ENCODE results near the gene UBE2C.

Gene UBE2C

GRCh38 chr20:45842169-45842812 is 29.8 kb downstream of the UBE2C start:
- H4K8ac ChIP-seq (ENCODE audit: low read depth, low read length) = no peak overlapping the region
- DNase-seq = no peak
- no peaks in the 10 kb centered on the region for H3K27me3 ChIP-seq (ENCODE audit: insufficient read depth, low read length, poor library complexity)
- H2BK120ac ChIP-seq (ENCODE audit: low read depth, low read length) = no peak overlapping the region
- no peak overlapping the region for H2BK5ac ChIP-seq (ENCODE audit: low read length)
- H3K4me3 ChIP-seq (ENCODE audit: low read length) = no peak overlapping the region
- no peak overlapping the region for H3K9ac ChIP-seq (ENCODE audit: low read length)
- no peaks in the 10 kb centered on the region for H3K4me1 ChIP-seq (ENCODE audit: control insufficient read depth, low read depth, low read length)
- WGBS (ENCODE audit: extremely low coverage, insufficient coverage, low lambda C conversion rate) = no CpG with 5 or more reads among the region's 5 CpGs
- H3K79me1 ChIP-seq (ENCODE audit: low read length) = no peaks in the 10 kb centered on the region
- no peak overlapping the region for H3K18ac ChIP-seq (ENCODE audit: low read length)
- H3K36me3 ChIP-seq (ENCODE audit: control insufficient read depth, insufficient read depth, low read length) = peaks cover 2% of the 10 kb centered on the region
- H2AK5ac ChIP-seq (ENCODE audit: low read length) = no peak overlapping the region
- no peaks in the 10 kb centered on the region for H3K79me2 ChIP-seq (ENCODE audit: control insufficient read depth, insufficient read depth, low read length)
- H3K56ac ChIP-seq (ENCODE audit: low read length) = no peak overlapping the region
- no peak overlapping the region for H3K23ac ChIP-seq (ENCODE audit: low read length)
- H2BK15ac ChIP-seq (replicated peaks; ENCODE audit: low read depth) = no peak overlapping the region
- H4K5ac ChIP-seq (ENCODE audit: low read length) = no peak overlapping the region
- H3K27ac ChIP-seq (ENCODE audit: low read depth, low read length) = no peak overlapping the region
- H3K4me2 ChIP-seq (ENCODE audit: low read length) = no peak overlapping the region
- H3K4ac ChIP-seq (ENCODE audit: low read depth, low read length) = no peak overlapping the region

- H2BK5ac ChIP-seq (ENCODE audit: low read length) = no peak overlapping the region
- no peak overlapping the region for H2AK5ac ChIP-seq (ENCODE audit: low read length)
- peaks cover 2% of the 10 kb centered on the region for H3K36me3 ChIP-seq (ENCODE audit: control insufficient read depth, insufficient read depth, low read length)
- no peak for DNase-seq
- no peak overlapping the region for H3K4me3 ChIP-seq (ENCODE audit: low read length)
- no peak overlapping the region for H3K4ac ChIP-seq (ENCODE audit: low read depth, low read length)
- H4K8ac ChIP-seq (ENCODE audit: low read depth, low read length) = no peak overlapping the region
- no peak overlapping the region for H2BK15ac ChIP-seq (replicated peaks; ENCODE audit: low read depth)
- no peak overlapping the region for H3K9ac ChIP-seq (ENCODE audit: low read length)
- H3K56ac ChIP-seq (ENCODE audit: low read length) = no peak overlapping the region
- no peak overlapping the region for H3K23ac ChIP-seq (ENCODE audit: low read length)
- no peaks in the 10 kb centered on the region for H3K79me1 ChIP-seq (ENCODE audit: low read length)
- no peak overlapping the region for H3K27ac ChIP-seq (ENCODE audit: low read depth, low read length)
- WGBS (ENCODE audit: extremely low coverage, insufficient coverage, low lambda C conversion rate) = no CpG with 5 or more reads among the region's 14 CpGs
- H4K5ac ChIP-seq (ENCODE audit: low read length) = no peak overlapping the region
- no peak overlapping the region for H2BK120ac ChIP-seq (ENCODE audit: low read depth, low read length)
- no peaks in the 10 kb centered on the region for H3K79me2 ChIP-seq (ENCODE audit: control insufficient read depth, insufficient read depth, low read length)
- no peak overlapping the region for H3K18ac ChIP-seq (ENCODE audit: low read length)
- no peaks in the 10 kb centered on the region for H3K27me3 ChIP-seq (ENCODE audit: insufficient read depth, low read length, poor library complexity)
- H3K4me1 ChIP-seq (ENCODE audit: control insufficient read depth, low read depth, low read length) = no peaks in the 10 kb centered on the region
- H3K4me2 ChIP-seq (ENCODE audit: low read length) = no peak overlapping the region
Measured at GRCh38 chr20:45843506-45843905, 31.1 kb downstream of the UBE2C start.

- no peak for DNase-seq
- Histone ChIP-seq H3K9ac (ENCODE audit: low read length) (no peak overlapping the region), H4K8ac (ENCODE audit: low read depth, low read length) (no peak overlapping the region), H3K79me1 (ENCODE audit: low read length) (no peaks in the 10 kb centered on the region), H3K23ac (ENCODE audit: low read length) (no peak overlapping the region), H2BK120ac (ENCODE audit: low read depth, low read length) (no peak overlapping the region), H2BK5ac (ENCODE audit: low read length) (no peak overlapping the region), H2AK5ac (ENCODE audit: low read length) (no peak overlapping the region), H3K36me3 (ENCODE audit: control insufficient read depth, insufficient read depth, low read length) (peaks cover 2% of the 10 kb centered on the region), H2BK15ac (replicated peaks; ENCODE audit: low read depth) (no peak overlapping the region), H4K5ac (ENCODE audit: low read length) (no peak overlapping the region), H3K27me3 (ENCODE audit: insufficient read depth, low read length, poor library complexity) (no peaks in the 10 kb centered on the region), H3K79me2 (ENCODE audit: control insufficient read depth, insufficient read depth, low read length) (no peaks in the 10 kb centered on the region), H3K18ac (ENCODE audit: low read length) (no peak overlapping the region), H3K4me1 (ENCODE audit: control insufficient read depth, low read depth, low read length) (no peaks in the 10 kb centered on the region), H3K27ac (ENCODE audit: low read depth, low read length) (no peak overlapping the region), H3K56ac (ENCODE audit: low read length) (no peak overlapping the region), H3K4ac (ENCODE audit: low read depth, low read length) (no peak overlapping the region), H3K4me3 (ENCODE audit: low read length) (no peak overlapping the region), H3K4me2 (ENCODE audit: low read length) (no peak overlapping the region)
Measured at GRCh38 chr20:45845452-45845851, 33.0 kb downstream of the UBE2C start.

- H3K4me2 ChIP-seq (ENCODE audit: low read length) = no peak overlapping the region
- DNase-seq = no peak
- no peak overlapping the region for H4K5ac ChIP-seq (ENCODE audit: low read length)
- no peak overlapping the region for H3K27ac ChIP-seq (ENCODE audit: low read depth, low read length)
- no peak overlapping the region for H2BK120ac ChIP-seq (ENCODE audit: low read depth, low read length)
- no peak overlapping the region for H3K4me3 ChIP-seq (ENCODE audit: low read length)
- H3K4ac ChIP-seq (ENCODE audit: low read depth, low read length) = no peak overlapping the region
- H3K23ac ChIP-seq (ENCODE audit: low read length) = no peak overlapping the region
- no peak overlapping the region for H3K18ac ChIP-seq (ENCODE audit: low read length)
- no peaks in the 10 kb centered on the region for H3K79me2 ChIP-seq (ENCODE audit: control insufficient read depth, insufficient read depth, low read length)
- no peaks in the 10 kb centered on the region for H3K36me3 ChIP-seq (ENCODE audit: control insufficient read depth, insufficient read depth, low read length)
- H3K56ac ChIP-seq (ENCODE audit: low read length) = no peak overlapping the region
- no peak overlapping the region for H4K8ac ChIP-seq (ENCODE audit: low read depth, low read length)
- H3K27me3 ChIP-seq (ENCODE audit: insufficient read depth, low read length, poor library complexity) = no peaks in the 10 kb centered on the region
- no CpG with 5 or more reads among the region's 8 CpGs for WGBS (ENCODE audit: extremely low coverage, insufficient coverage, low lambda C conversion rate)
- H2AK5ac ChIP-seq (ENCODE audit: low read length) = no peak overlapping the region
- H3K4me1 ChIP-seq (ENCODE audit: control insufficient read depth, low read depth, low read length) = no peaks in the 10 kb centered on the region
- H3K79me1 ChIP-seq (ENCODE audit: low read length) = no peaks in the 10 kb centered on the region
- H2BK5ac ChIP-seq (ENCODE audit: low read length) = no peak overlapping the region
- H2BK15ac ChIP-seq (replicated peaks; ENCODE audit: low read depth) = no peak overlapping the region
- H3K9ac ChIP-seq (ENCODE audit: low read length) = no peak overlapping the region
Measured at GRCh38 chr20:45848421-45848820, 36.0 kb downstream of the UBE2C start.

GRCh38 chr20:45848969-45849582 is 36.6 kb downstream of the UBE2C start:
- no peak overlapping the region for H3K4ac ChIP-seq (ENCODE audit: low read depth, low read length)
- no peak overlapping the region for H3K56ac ChIP-seq (ENCODE audit: low read length)
- no peaks in the 10 kb centered on the region for H3K36me3 ChIP-seq (ENCODE audit: control insufficient read depth, insufficient read depth, low read length)
- no peak overlapping the region for H3K27ac ChIP-seq (ENCODE audit: low read depth, low read length)
- H2BK120ac ChIP-seq (ENCODE audit: low read depth, low read length) = no peak overlapping the region
- no peaks in the 10 kb centered on the region for H3K79me2 ChIP-seq (ENCODE audit: control insufficient read depth, insufficient read depth, low read length)
- no peak overlapping the region for H4K8ac ChIP-seq (ENCODE audit: low read depth, low read length)
- no peak overlapping the region for H3K23ac ChIP-seq (ENCODE audit: low read length)
- no peaks in the 10 kb centered on the region for H3K79me1 ChIP-seq (ENCODE audit: low read length)
- no peak overlapping the region for H2AK5ac ChIP-seq (ENCODE audit: low read length)
- H2BK5ac ChIP-seq (ENCODE audit: low read length) = no peak overlapping the region
- no peak overlapping the region for H3K4me2 ChIP-seq (ENCODE audit: low read length)
- WGBS (ENCODE audit: extremely low coverage, insufficient coverage, low lambda C conversion rate) = no CpG with 5 or more reads among the region's 8 CpGs
- H3K9ac ChIP-seq (ENCODE audit: low read length) = no peak overlapping the region
- no peak overlapping the region for H3K18ac ChIP-seq (ENCODE audit: low read length)
- H3K4me3 ChIP-seq (ENCODE audit: low read length) = no peak overlapping the region
- H3K4me1 ChIP-seq (ENCODE audit: control insufficient read depth, low read depth, low read length) = no peaks in the 10 kb centered on the region
- H4K5ac ChIP-seq (ENCODE audit: low read length) = no peak overlapping the region
- H2BK15ac ChIP-seq (replicated peaks; ENCODE audit: low read depth) = no peak overlapping the region
- H3K27me3 ChIP-seq (ENCODE audit: insufficient read depth, low read length, poor library complexity) = no peaks in the 10 kb centered on the region
- DNase-seq = no peak

GRCh38 chr20:45850238-45850637 is 37.8 kb downstream of the UBE2C start:
- Histone ChIP-seq H3K27me3 (ENCODE audit: insufficient read depth, low read length, poor library complexity) (no peaks in the 10 kb centered on the region), H3K56ac (ENCODE audit: low read length) (no peak overlapping the region), H3K79me2 (ENCODE audit: control insufficient read depth, insufficient read depth, low read length) (no peaks in the 10 kb centered on the region), H3K79me1 (ENCODE audit: low read length) (no peaks in the 10 kb centered on the region), H3K4me1 (ENCODE audit: control insufficient read depth, low read depth, low read length) (no peaks in the 10 kb centered on the region), H3K4ac (ENCODE audit: low read depth, low read length) (no peak overlapping the region), H3K27ac (ENCODE audit: low read depth, low read length) (no peak overlapping the region), H4K5ac (ENCODE audit: low read length) (no peak overlapping the region), H3K4me2 (ENCODE audit: low read length) (no peak overlapping the region), H2AK5ac (ENCODE audit: low read length) (no peak overlapping the region), H3K9ac (ENCODE audit: low read length) (no peak overlapping the region), H3K23ac (ENCODE audit: low read length) (no peak overlapping the region), H2BK5ac (ENCODE audit: low read length) (no peak overlapping the region), H4K8ac (ENCODE audit: low read depth, low read length) (no peak overlapping the region), H3K36me3 (ENCODE audit: control insufficient read depth, insufficient read depth, low read length) (no peaks in the 10 kb centered on the region), H2BK120ac (ENCODE audit: low read depth, low read length) (no peak overlapping the region), H3K18ac (ENCODE audit: low read length) (no peak overlapping the region), H3K4me3 (ENCODE audit: low read length) (no peak overlapping the region), H2BK15ac (replicated peaks; ENCODE audit: low read depth) (no peak overlapping the region)
- no CpG with 5 or more reads among the region's 2 CpGs for WGBS (ENCODE audit: extremely low coverage, insufficient coverage, low lambda C conversion rate)
- no peak for DNase-seq
